B cell (primary cell): Measurements from ENCODE around the gene CBX8. TPM values are rescaled to one million over a fixed set of nuclear protein-coding genes. Genes with fewer than 3 reads are reported as not detected.

Source experiments
- ATAC-seq: fragments of 200-7000 bp; cut with Tn5 transposase; one replicate; pipeline ENCODE4 v1.10.0; 2021; ENCODE audit warnings: low read depth, mild to moderate bottlenecking, moderate number of reproducible peaks, moderate library complexity
- CTCF ChIA-PET: fragments of 350-600 bp; sonication (Branson Sonifier 250); formaldehyde crosslinking; loops from one replicate; lab custom pipeline; 2021; ENCODE audit warnings: antibody characterized with exemption, inconsistent platforms; lab: Charles Lee
- POLR2A ChIA-PET: fragments of 350-600 bp; sonication (Branson Sonifier 250); formaldehyde crosslinking; loops from one replicate; lab custom pipeline; 2021; ENCODE audit warnings: antibody characterized with exemption; lab: Charles Lee
- DNase-seq: peaks from one replicate; pipeline ENCODE4 v3.0.0; 2013
- H2AFZ ChIP-seq: 2 replicates; pipeline ENCODE4 v1.6.1; 2012; ENCODE audit warnings: mild to moderate bottlenecking, low read depth, low read length; ENCODE audit not compliant: insufficient read depth, poor library complexity, severe bottlenecking
- H3K27ac ChIP-seq, 2 donors: 1 replicate in 1 of 2; 2 replicates in 1 of 2; pipeline ENCODE4 v1.5.1; 2012 to 2013; ENCODE audit warnings: low read length in 2 of 2, mild to moderate bottlenecking in 2 of 2, moderate library complexity in 1 of 2
- H3K27me3 ChIP-seq, 4 experiments: fragments of 200-600 bp in 1 of 4; sonication (generic) in 1 of 4; replicated peaks in 1 of 4; 1 replicate in 2 of 4; 2 replicates in 2 of 4; pipeline versions ENCODE4 v1.6.1 to v1.7.0; 2013 to 2016; ENCODE audit warnings: low read length in 3 of 4, mild to moderate bottlenecking in 2 of 4, mixed read lengths in 1 of 4, moderate library complexity in 1 of 4; ENCODE audit not compliant: insufficient read depth in 4 of 4, control insufficient read depth in 3 of 4; ENCODE audit errors: control extremely low read depth in 1 of 4
- H3K36me3 ChIP-seq, 2 experiments: replicated peaks in 1 of 2; 1 replicate in 1 of 2; 2 replicates in 1 of 2; pipeline versions ENCODE4 v1.6.1 to v1.7.1; 2013; ENCODE audit warnings: low read length in 1 of 2; ENCODE audit not compliant: insufficient read depth in 2 of 2, control insufficient read depth in 1 of 2; ENCODE audit errors: control extremely low read depth in 1 of 2, extremely low read depth in 1 of 2
- H3K4me1 ChIP-seq, 2 donors: fragments of 200-600 bp in 1 of 2; sonication (generic) in 1 of 2; 1 replicate in 1 of 2; 2 replicates in 1 of 2; pipeline versions ENCODE4 v1.5.1 to v1.6.1; 2013 to 2017; ENCODE audit warnings: low read length in 2 of 2; ENCODE audit not compliant: control insufficient read depth in 2 of 2, insufficient read depth in 2 of 2
- H3K4me2 ChIP-seq: replicated peaks from 2 replicates; pipeline ENCODE3; 2012; ENCODE audit warnings: mild to moderate bottlenecking, low read depth, low read length; ENCODE audit not compliant: poor library complexity, severe bottlenecking
- H3K4me3 ChIP-seq, 5 experiments: fragments of 200-600 bp in 1 of 5; sonication (generic) in 1 of 5; 1 replicate in 3 of 5; 2 replicates in 2 of 5; pipeline versions ENCODE4 v1.5.1 to v1.7.0; 2011 to 2016; ENCODE audit warnings: low read length in 4 of 5, mild to moderate bottlenecking in 4 of 5, low read depth in 2 of 5, control low read depth in 1 of 5, moderate library complexity in 1 of 5; ENCODE audit not compliant: insufficient read depth in 1 of 5; ENCODE audit errors: control extremely low read depth in 1 of 5, extremely low read depth in 1 of 5
- H3K79me2 ChIP-seq: fragments of 200-600 bp; sonication (generic); one replicate; pipeline ENCODE4 v1.6.0; 2016; ENCODE audit warnings: low read length; ENCODE audit not compliant: control insufficient read depth, insufficient read depth
- H3K9ac ChIP-seq: fragments of 200-600 bp; sonication (generic); 2 replicates; pipeline ENCODE4 v1.6.1; 2017; ENCODE audit warnings: mild to moderate bottlenecking, low read length, moderate library complexity
- H3K9me3 ChIP-seq, 3 donors: one replicate each; pipeline versions ENCODE4 v1.6.1 to v1.7.1; 2013; ENCODE audit warnings: low read length in 2 of 3; ENCODE audit not compliant: control insufficient read depth in 2 of 3, insufficient read depth in 1 of 3; ENCODE audit errors: control extremely low read depth in 1 of 3
- H4K20me1 ChIP-seq: 2 replicates; pipeline ENCODE4 v1.6.0; 2012; ENCODE audit warnings: mild to moderate bottlenecking, low read length; ENCODE audit not compliant: insufficient read depth, control insufficient read depth, poor library complexity, severe bottlenecking
- H3K27ac Mint-ChIP-seq: one replicate; pipeline ENCODE4 v1.8.0; 2021; ENCODE audit warnings: mixed read lengths
- H3K27me3 Mint-ChIP-seq: one replicate; pipeline ENCODE4 v1.8.0; 2021; ENCODE audit warnings: mixed read lengths
- H3K4me1 Mint-ChIP-seq: one replicate; pipeline ENCODE4 v1.8.0; 2021; ENCODE audit warnings: mixed read lengths
- H3K4me3 Mint-ChIP-seq: one replicate; pipeline ENCODE4 v1.8.0; 2021; ENCODE audit warnings: mixed read lengths
- H3K9me3 Mint-ChIP-seq: one replicate; pipeline ENCODE4 v1.8.0; 2022; ENCODE audit warnings: mixed read lengths; ENCODE audit not compliant: insufficient read depth
- CTCF ChIP-seq: fragments of 200-600 bp; IDR thresholded peaks from one replicate; pipeline ENCODE4 v1.8.0; 2022; ENCODE audit warnings: antibody characterized with exemption, mild to moderate bottlenecking
- EZH2 ChIP-seq: IDR thresholded peaks from 2 replicates; pipeline ENCODE4 v1.6.1; 2012; ENCODE audit warnings: borderline replicate concordance, low read depth, mild to moderate bottlenecking, moderate library complexity, low read length; ENCODE audit not compliant: insufficient read depth, poor library complexity, severe bottlenecking
- WGBS: methylation state at CpG from one replicate; pipeline ENCODE4 v1.1.5; 2013; ENCODE audit warnings: missing lambda C conversion rate; ENCODE audit not compliant: insufficient coverage; 5-methylcytosine and 5-hydroxymethylcytosine counted together
- intact Hi-C: fragments of 100-400 bp; cut with micrococcal nuclease; formaldehyde crosslinking; loops from one replicate; pipeline ENCODE4 v1.10.0; 2022
- polyA plus RNA-seq: library from polyadenylated mRNA; depleted of rRNA; stranded (reverse); fragments of >200 nt; gene quantifications from 2 replicates; pipeline ENCODE4 v1.2.3, GENCODE V29; 2012
- total RNA-seq, 2 donors: library from RNA; stranded (reverse); fragments of 120-200 nt in 1 of 2; gene quantifications; 1 replicate in 1 of 2; 2 replicates in 1 of 2; pipeline versions ENCODE4 v1.2.3 to v1.2.4, GENCODE V29; 2013 to 2022

Gene CBX8
- total and polyA plus RNA-seq, 2 donors (not counting 1 experiment from before 2014, with no cell fraction given), result 0.31 to 6.8 TPM

- Histone ChIP-seq H3K4me1 (peaks cover 9 to 14% of the 10 kb centered on the region in 2 donors), H2AFZ (no peak overlapping the region), H4K20me1 (peaks cover 10% of the 10 kb centered on the region), H3K4me3 (no peak overlapping the region), H3K27me3 (peaks cover 0 to 40% (median 18%) of the 10 kb centered on the region in 4 experiments), H3K9me3 (peaks cover 0 to 8% (median 0%) of the 10 kb centered on the region in 3 donors), H3K27ac (no peak overlapping the region), H3K4me2 (no peak overlapping the region), H3K36me3 (no peaks in the 10 kb centered on the region), H3K9ac (no peak overlapping the region), H3K79me2 (no peaks in the 10 kb centered on the region)
- peaks cover 4% of the 10 kb centered on the region for H3K4me1 Mint-ChIP-seq
- intact Hi-C loops, result no loop called here
- peaks cover 54% of the 10 kb centered on the region for H3K27me3 Mint-ChIP-seq
- ATAC-seq, result no peak
- no peaks in the 10 kb centered on the region for H3K9me3 Mint-ChIP-seq
- TF ChIP-seq CTCF (no peak), EZH2 (no peak)
- 95% methylated on average over 12 of the region's 13 CpGs for WGBS
- CTCF ChIA-PET, result interaction anchor here (0.7 to 1.1 kb wide), 4 partner anchors 9 to 78 kb away, joined by 3 to 6 read pairs (median 4); no protein-coding TSS in a partner anchor
- H3K4me3 Mint-ChIP-seq, result no peak overlapping the region
- DNase-seq, result no peak
- POLR2A ChIA-PET, result interaction anchor here (1.8 kb wide), 1 partner anchor 19 kb away, joined by 5 read pairs; the partner anchor contains the start of gene CBX4
- H3K27ac Mint-ChIP-seq, result no peak overlapping the region
Measured at GRCh38 chr17:79819534-79820276, 22.8 kb upstream of the CBX8 start.

- Histone ChIP-seq H3K27me3 (peaks cover 0 to 46% (median 23%) of the 10 kb centered on the region in 4 experiments), H3K27ac (no peak overlapping the region), H3K4me3 (no peak overlapping the region), H3K9ac (no peak overlapping the region), H4K20me1 (peaks cover 16% of the 10 kb centered on the region), H3K4me1 (peaks cover 15 to 20% of the 10 kb centered on the region in 2 donors), H3K9me3 (peaks cover 0 to 14% (median 0%) of the 10 kb centered on the region in 3 donors), H3K36me3 (no peaks in the 10 kb centered on the region), H3K4me2 (no peak overlapping the region), H3K79me2 (no peaks in the 10 kb centered on the region), H2AFZ (no peak overlapping the region)
- ATAC-seq, result no peak
- ChIA-PET POLR2A (interaction anchor here (1.8 kb wide), 1 partner anchor 20 kb away, joined by 5 read pairs; the partner anchor contains the start of gene CBX4), CTCF (interaction anchor here (0.7 to 1.7 kb wide), 3 partner anchors 10 to 74 kb away, joined by 3 to 6 read pairs (median 4); no protein-coding TSS in a partner anchor)
- intact Hi-C loops, result no loop called here
- peaks cover 55% of the 10 kb centered on the region for H3K27me3 Mint-ChIP-seq
- DNase-seq, result no peak
- H3K4me3 Mint-ChIP-seq, result no peak overlapping the region
- TF ChIP-seq CTCF (no peak), EZH2 (no peak)
- H3K9me3 Mint-ChIP-seq, result no peaks in the 10 kb centered on the region
- 94% methylated on average over 5 of the region's 5 CpGs for WGBS
- H3K27ac Mint-ChIP-seq, result no peak overlapping the region
- H3K4me1 Mint-ChIP-seq, result peaks cover 9% of the 10 kb centered on the region
Measured at GRCh38 chr17:79819085-79819484, 22.2 kb upstream of the CBX8 start.
